HepG2 (cell line): ENCODE results near the gene ZBTB22.

Experiments used
- CTCF ChIP-seq: sonication (generic); formaldehyde crosslinking; IDR thresholded peaks from 2 replicates; pipeline ENCODE4 v1.5.0; 2020; ENCODE audit warnings: mild to moderate bottlenecking, missing genetic modification reagents, moderate library complexity
- GTF2F1 ChIP-seq: fragments of 150-350 bp; IDR thresholded peaks from 2 replicates; pipeline ENCODE4 v1.6.1; 2014; ENCODE audit warnings: low read length
- GTF3A ChIP-seq: sonication (generic); formaldehyde crosslinking; conservative IDR thresholded peaks from 2 replicates; pipeline ENCODE4 v1.4.0; 2020; ENCODE audit warnings: mild to moderate bottlenecking, missing genetic modification reagents
- MYC ChIP-seq: sonication (generic); formaldehyde crosslinking; IDR thresholded peaks from 2 replicates; pipeline ENCODE4 v1.9.0; 2021; ENCODE audit warnings: missing genetic modification reagents, borderline replicate concordance
- ZKSCAN5 ChIP-seq: sonication (generic); formaldehyde crosslinking; IDR thresholded peaks from 2 replicates; pipeline ENCODE4 v1.5.1; 2020; ENCODE audit warnings: mild to moderate bottlenecking, missing genetic modification reagents
- ZNF589 ChIP-seq: sonication (generic); formaldehyde crosslinking; conservative IDR thresholded peaks from 2 replicates; pipeline ENCODE4 v1.8.0; 2022; ENCODE audit warnings: mild to moderate bottlenecking, moderate library complexity, missing genetic modification reagents

GRCh38 chr6:33279971-33280511 lies 37.5 kb downstream of the ZBTB22 start:
- peak; percentile 83 for TF ChIP-seq CTCF (CRISPR knock-in tag)
- no peak for TF ChIP-seq MYC (CRISPR knock-in tag)
- no peak for TF ChIP-seq ZKSCAN5 (CRISPR knock-in tag)
- no peak for TF ChIP-seq GTF2F1
- TF ChIP-seq GTF3A, result no peak
- TF ChIP-seq ZNF589 (CRISPR knock-in tag), result no peak
